SU-DHL-6 (cell line): ENCODE data around the gene NCS1.

Source experiments
- H2AFZ ChIP-seq: fragments of 200-600 bp; sonication (generic); 2 replicates; pipeline ENCODE4 v1.6.1; 2014; ENCODE audit warnings: low read depth, mild to moderate bottlenecking, moderate library complexity, mixed read lengths, antibody characterized with exemption, low read length; ENCODE audit not compliant: severe bottlenecking
- H3F3A ChIP-seq: fragments of 200-600 bp; shearing (Covaris generic); 2 replicates; pipeline ENCODE4 v1.6.0; 2016; ENCODE audit warnings: antibody characterized with exemption, mild to moderate bottlenecking; ENCODE audit not compliant: insufficient read depth
- H3K27ac ChIP-seq: fragments of 200-600 bp; sonication (generic); 2 replicates; pipeline ENCODE4 v1.5.1; 2016; ENCODE audit warnings: low read depth, mild to moderate bottlenecking, low read length, moderate library complexity, mixed read lengths
- H3K27me3 ChIP-seq: fragments of 200-600 bp; sonication (generic), shearing (Covaris generic); 2 replicates; pipeline ENCODE4 v1.6.0; 2014; ENCODE audit warnings: mild to moderate bottlenecking, low read length
- H3K36me3 ChIP-seq: fragments of 200-600 bp; sonication (generic); 2 replicates; pipeline ENCODE4 v1.6.1; 2014; ENCODE audit warnings: mild to moderate bottlenecking, low read length, mixed read lengths
- H3K4me2 ChIP-seq: fragments of 300-600, 200-600 bp; shearing (Covaris generic), sonication (generic); 2 replicates; pipeline ENCODE4 v1.6.0; 2014; ENCODE audit warnings: low read length, low read depth, mild to moderate bottlenecking; ENCODE audit not compliant: poor library complexity, severe bottlenecking
- H3K4me3 ChIP-seq: fragments of 200-600 bp; sonication (generic); 2 replicates; pipeline ENCODE4 v1.5.1; 2014; ENCODE audit warnings: antibody characterized with exemption, low read length, mild to moderate bottlenecking, mixed read lengths; ENCODE audit not compliant: insufficient read depth, poor library complexity, severe bottlenecking
- H3K79me2 ChIP-seq: fragments of 200-600 bp; sonication (generic); 2 replicates; pipeline ENCODE4 v1.6.1; 2014; ENCODE audit warnings: mild to moderate bottlenecking, low read length, moderate library complexity; ENCODE audit not compliant: insufficient read depth
- H3K9ac ChIP-seq: fragments of 200-600 bp; sonication (generic); 2 replicates; pipeline ENCODE4 v1.7.0; 2014; ENCODE audit warnings: mild to moderate bottlenecking, low read length
- H3K9me2 ChIP-seq: fragments of 200-600 bp; sonication (generic); replicated peaks from 2 replicates; pipeline ENCODE4 v1.6.1; 2014; ENCODE audit warnings: low read length; ENCODE audit not compliant: insufficient read depth
- H3K9me3 ChIP-seq: fragments of 200-600 bp; sonication (generic); 2 replicates; pipeline ENCODE4 v1.6.1; 2014; ENCODE audit warnings: low read length, mixed read lengths; ENCODE audit not compliant: insufficient read depth
- H4K20me1 ChIP-seq: fragments of 200-600 bp; sonication (generic); 2 replicates; pipeline ENCODE4 v1.6.1; 2014; ENCODE audit warnings: low read depth, mild to moderate bottlenecking, antibody characterized with exemption, low read length, moderate library complexity, mixed read lengths
- CTCF ChIP-seq: fragments of 200-600 bp; sonication (generic); IDR thresholded peaks from one replicate; pipeline ENCODE4 v1.5.1; 2017; ENCODE audit warnings: antibody characterized with exemption, mild to moderate bottlenecking, low read length, moderate library complexity; ENCODE audit not compliant: insufficient read depth, poor library complexity, severe bottlenecking
- EZH2phosphoT487 ChIP-seq: fragments of 200-600 bp; sonication (generic), shearing (Covaris generic); conservative IDR thresholded peaks from 2 replicates; pipeline ENCODE4 v1.6.1; 2018; ENCODE audit warnings: mild to moderate bottlenecking, antibody characterized with exemption, low read length, moderate library complexity, mixed read lengths

The NCS1 gene

GRCh38 chr9:130239741-130240241 is 67.6 kb downstream of the NCS1 start:
- Histone ChIP-seq H3K27me3 (no peaks in the 10 kb centered on the region), H3K4me3 (no peak overlapping the region), H3K9me3 (no peaks in the 10 kb centered on the region), H3K79me2 (no peaks in the 10 kb centered on the region), H3K27ac (no peak overlapping the region), H3K4me2 (peak overlapping the region; percentile 33), H3F3A (no peaks in the 10 kb centered on the region), H4K20me1 (no peaks in the 10 kb centered on the region), H3K9me2 (no peaks in the 10 kb centered on the region), H3K36me3 (no peaks in the 10 kb centered on the region), H2AFZ (peak overlapping the region; percentile 91), H3K9ac (peak overlapping the region; percentile 20; the same call in 1 of the 2 replicates)
- TF ChIP-seq EZH2phosphoT487 (no peak), CTCF (no peak)

GRCh38 chr9:130240410-130241197 is 68.4 kb downstream of the NCS1 start:
- H3K27ac ChIP-seq = no peak overlapping the region
- peak overlapping the region; percentile 91 for H2AFZ ChIP-seq
- peak overlapping the region; percentile 33 for H3K4me2 ChIP-seq

GRCh38 chr9:130241198-130241535 is 69.0 kb downstream of the NCS1 start:
- H3K36me3 ChIP-seq = no peaks in the 10 kb centered on the region
- no peak overlapping the region for H3K27ac ChIP-seq
- peak overlapping the region; percentile 91 for H2AFZ ChIP-seq
- no peak overlapping the region for H3K9ac ChIP-seq
- H3K27me3 ChIP-seq = no peaks in the 10 kb centered on the region
- no peaks in the 10 kb centered on the region for H3K9me2 ChIP-seq
- no peak for TF ChIP-seq EZH2phosphoT487
- TF ChIP-seq CTCF = no peak
- no peak overlapping the region for H3K4me3 ChIP-seq
- no peak overlapping the region for H3K4me2 ChIP-seq
- no peaks in the 10 kb centered on the region for H3K79me2 ChIP-seq
- no peaks in the 10 kb centered on the region for H3F3A ChIP-seq
- H3K9me3 ChIP-seq = no peaks in the 10 kb centered on the region
- H4K20me1 ChIP-seq = no peaks in the 10 kb centered on the region

More at GRCh38 chr9:130240410-130241197, 68.4 kb downstream of the NCS1 start:
- Histone ChIP-seq H3K9me2 (no peaks in the 10 kb centered on the region), H3K27me3 (no peaks in the 10 kb centered on the region), H3K9ac (peak overlapping the region; percentile 20; the same call in 1 of the 2 replicates), H4K20me1 (no peaks in the 10 kb centered on the region), H3K36me3 (no peaks in the 10 kb centered on the region), H3F3A (no peaks in the 10 kb centered on the region), H3K79me2 (no peaks in the 10 kb centered on the region), H3K9me3 (no peaks in the 10 kb centered on the region), H3K4me3 (no peak overlapping the region)
- TF ChIP-seq EZH2phosphoT487 (no peak), CTCF (no peak)
